ENCODE results near the gene GNB5.
A peak's percentile ranks its signal among the peaks of the same experiment; 100 is the strongest.
"Not testable (repeated sequence)": the region's sequence is repeated elsewhere in the genome, so short reads cannot be mapped to it uniquely, and the experiment has no call there.

The GNB5 gene

GRCh38 chr15:52094811-52095584, 96.2 kb downstream of the GNB5 start:
- DNase-seq (ENCODE audit: low read depth, low spot score) = no peak

DNA sequence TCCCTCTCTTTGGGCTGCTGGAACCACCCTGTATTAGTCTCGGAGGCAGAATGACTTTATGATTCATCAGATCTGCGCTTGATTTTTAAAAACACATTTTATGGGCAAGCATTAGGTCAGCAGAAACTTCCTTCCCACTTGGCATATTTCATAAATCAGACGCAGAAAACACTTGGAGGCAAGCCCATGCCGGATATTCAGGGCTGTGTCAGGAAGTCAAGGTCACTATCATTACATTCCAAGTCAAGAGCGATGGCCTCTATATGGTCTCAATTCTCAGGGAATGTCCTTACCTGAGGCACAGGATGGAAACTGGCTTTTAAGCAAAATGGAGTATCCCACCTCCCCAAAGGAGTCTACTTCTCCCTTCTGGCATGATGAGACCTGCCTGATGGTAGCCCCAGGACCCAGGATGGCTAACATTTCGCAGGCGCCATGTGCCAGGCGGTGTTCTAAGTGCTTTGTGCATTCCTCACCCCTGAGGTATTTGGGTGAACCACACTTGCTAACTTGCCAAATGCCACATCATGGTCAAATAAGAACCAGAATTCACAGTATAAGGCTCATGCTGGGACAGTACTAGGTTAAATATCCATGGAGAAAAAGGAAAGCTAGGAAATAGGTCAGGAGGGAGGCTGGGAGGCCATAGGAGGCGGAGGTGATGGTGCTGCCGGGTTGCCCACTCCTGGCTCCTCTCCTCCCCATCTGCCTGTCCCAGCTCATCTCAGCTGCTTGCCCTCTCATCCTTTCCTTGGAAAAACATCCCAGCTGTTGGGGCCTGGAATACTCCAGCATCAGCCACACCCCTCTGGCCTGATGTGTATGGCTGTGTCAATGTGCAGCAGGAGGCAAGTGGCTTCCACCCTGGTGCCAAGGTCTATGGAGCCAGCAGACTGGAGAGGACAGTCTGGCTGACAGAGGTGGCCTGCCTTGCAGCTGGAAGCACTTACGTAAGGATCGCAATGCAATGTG, 97.4 kb downstream of the GNB5 start:
- DNase-seq (ENCODE audit: low read depth, low spot score) = peak; percentile 96

DNA sequence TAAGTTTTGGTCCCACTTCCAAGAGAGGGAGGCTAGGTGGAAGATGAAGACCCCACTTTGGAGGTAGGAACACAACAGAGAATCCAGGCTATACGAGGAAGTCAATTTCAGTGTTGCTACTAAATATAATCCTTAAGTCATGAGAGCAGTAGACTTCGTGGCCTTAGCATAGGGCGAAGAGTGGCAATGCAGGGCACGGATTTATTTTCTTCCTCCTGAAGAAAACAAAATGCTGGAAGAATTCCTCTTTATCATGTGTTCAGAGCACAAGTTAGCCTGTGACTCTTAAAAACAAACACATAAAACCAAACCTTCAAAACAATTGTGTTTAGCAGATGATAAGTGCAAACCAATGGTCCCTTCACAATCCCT, 98.0 kb downstream of the GNB5 start:
- no peak for DNase-seq (ENCODE audit: low read depth, low spot score)

GRCh38 chr15:52090193-52090592, 101.0 kb downstream of the GNB5 start:
- DNase-seq (ENCODE audit: low read depth, low spot score) = no peak

- DNase-seq (ENCODE audit: low read depth, low spot score) = no peak
Measured at GRCh38 chr15:52086011-52086786, 105.0 kb downstream of the GNB5 start.

DNA sequence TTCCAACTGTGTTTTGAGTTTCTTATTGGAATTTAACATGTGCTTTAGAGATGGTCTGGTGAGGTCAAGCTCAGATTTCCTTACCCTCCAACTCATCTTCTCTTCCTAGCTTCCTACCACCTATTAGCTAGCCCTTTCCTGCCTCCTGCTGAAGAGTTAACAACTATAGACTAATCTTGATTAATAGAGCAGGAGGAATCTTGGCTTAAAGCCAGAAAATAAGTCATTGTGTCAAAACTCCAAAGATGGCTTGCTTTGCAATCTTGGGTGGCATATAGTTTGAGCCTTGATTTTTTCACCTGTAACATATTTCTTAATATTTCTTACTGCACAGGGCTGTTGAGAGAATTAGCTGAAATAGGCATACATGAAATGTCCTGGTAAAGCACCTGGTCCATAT, 105.9 kb downstream of the GNB5 start:
- DNase-seq (ENCODE audit: low read depth, low spot score) = no peak

DNA sequence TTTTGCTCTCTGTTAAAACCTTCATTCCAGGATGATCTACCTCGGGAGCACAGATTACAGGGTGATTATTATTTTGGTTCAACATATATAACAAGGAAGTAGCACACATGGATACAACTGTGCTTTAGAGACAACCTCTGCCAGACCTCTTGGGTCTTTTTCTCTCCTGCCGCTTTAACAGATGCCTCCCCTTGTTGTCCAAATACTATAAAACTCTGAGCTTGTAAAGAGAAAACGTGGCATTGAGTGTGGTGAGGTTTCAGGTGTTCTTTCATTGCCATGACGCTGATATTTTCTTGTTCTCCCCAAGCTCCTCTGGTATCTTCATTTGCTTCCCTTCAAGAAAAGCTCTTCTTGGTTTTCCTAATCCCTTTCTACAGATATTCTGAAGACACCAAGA, 107.6 kb downstream of the GNB5 start:
- DNase-seq (ENCODE audit: low read depth, low spot score) = no peak

- DNase-seq (ENCODE audit: low read depth, low spot score) = not testable (repeated sequence)
Measured at GRCh38 chr15:52083037-52083359, 108.2 kb downstream of the GNB5 start.

GRCh38 chr15:52082197-52083036, 108.8 kb downstream of the GNB5 start:
- DNase-seq (ENCODE audit: low read depth, low spot score) = peak; percentile 89

- no peak for DNase-seq (ENCODE audit: low read depth, low spot score)
Measured at GRCh38 chr15:52080706-52081392, 110.3 kb downstream of the GNB5 start.

GRCh38 chr15:52080031-52080430, 111.2 kb downstream of the GNB5 start:
- DNase-seq (ENCODE audit: low read depth, low spot score) = peak; percentile 44

- peak; percentile 69 for DNase-seq (ENCODE audit: low read depth, low spot score)
Measured at GRCh38 chr15:52078876-52079700, 112.1 kb downstream of the GNB5 start.

GRCh38 chr15:52078197-52078875, 112.9 kb downstream of the GNB5 start:
- no peak for DNase-seq (ENCODE audit: low read depth, low spot score)

DNA sequence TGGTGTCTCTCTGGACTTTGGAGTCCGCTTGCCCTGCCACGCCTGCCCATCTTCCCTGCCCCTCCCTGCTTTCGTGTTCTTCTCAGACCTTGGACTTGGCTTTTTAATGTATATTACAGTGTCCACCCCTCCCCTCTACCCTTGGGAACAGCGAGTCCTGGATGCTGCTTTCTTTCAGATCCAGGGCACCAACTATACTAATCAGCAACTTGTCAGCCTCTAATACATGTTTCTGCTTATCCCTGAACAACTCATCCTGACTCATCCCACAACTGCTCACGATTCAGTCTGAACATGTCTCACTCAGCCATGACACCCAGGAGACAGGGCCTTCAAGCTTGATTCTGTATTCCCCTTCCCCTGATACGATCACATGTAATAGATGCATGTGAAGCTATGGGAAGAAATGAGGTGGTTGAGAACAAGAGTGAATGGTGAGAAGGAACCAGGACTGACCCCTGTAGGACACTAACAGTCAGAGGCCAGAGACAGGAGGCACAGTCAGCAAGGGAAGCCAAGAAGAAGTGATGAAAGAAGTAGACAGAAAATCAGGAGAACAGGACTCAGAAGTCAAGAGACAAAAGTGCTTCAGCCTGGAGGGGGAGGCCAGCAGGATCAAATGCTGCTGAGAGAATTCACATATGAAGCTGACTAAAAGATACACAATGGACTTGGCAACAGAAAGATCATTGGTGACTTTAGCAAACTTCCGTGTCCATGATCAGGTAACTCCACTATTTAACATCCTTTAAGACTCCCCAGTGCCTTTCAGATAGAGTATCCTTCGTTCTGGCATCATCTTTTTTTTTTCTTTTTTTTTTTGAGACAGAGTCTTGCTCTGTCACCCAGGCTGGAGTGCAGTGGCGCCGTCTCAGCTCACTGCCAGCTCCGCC, 114.1 kb downstream of the GNB5 start:
- peak; percentile 61 for DNase-seq (ENCODE audit: low read depth, low spot score)

DNA sequence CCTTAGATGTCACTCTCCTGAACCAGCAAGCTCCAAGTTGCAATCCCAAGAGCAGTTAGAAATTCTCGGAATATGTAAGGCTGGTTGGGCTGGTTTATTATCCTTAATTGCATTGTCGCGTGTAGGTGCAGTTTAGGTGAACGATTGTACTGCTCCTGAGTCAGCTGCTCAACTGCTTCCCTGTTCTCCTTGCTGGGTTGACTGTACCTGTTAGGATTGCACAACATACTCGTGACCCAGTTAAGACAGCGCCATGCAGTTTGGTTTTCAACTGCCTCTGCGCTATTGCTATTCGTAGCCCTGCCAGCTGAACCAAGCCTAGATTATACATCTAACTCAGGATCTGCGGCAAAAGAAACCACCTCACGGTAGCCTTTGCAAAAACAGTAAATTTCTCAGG, 119.6 kb downstream of the GNB5 start:
- no peak for DNase-seq (ENCODE audit: low read depth, low spot score)

DNA sequence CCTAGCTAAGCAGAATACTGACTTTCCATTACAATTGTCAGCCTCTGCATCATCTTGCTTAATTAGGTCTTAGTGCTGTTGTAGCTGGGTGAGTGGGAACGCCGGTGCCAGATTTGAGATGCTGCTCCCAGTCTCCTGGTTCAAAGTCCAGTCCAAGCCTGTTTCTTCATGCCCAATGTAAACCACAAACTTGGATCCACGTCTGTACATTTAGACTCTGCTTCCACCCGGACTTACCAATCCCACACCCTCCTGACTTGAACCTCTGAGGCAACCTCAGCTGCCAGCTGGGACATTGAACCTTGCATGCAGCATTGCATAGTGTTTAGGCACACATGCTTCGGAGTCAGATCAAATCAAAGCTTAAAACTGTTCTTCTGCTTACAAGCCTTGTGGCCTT, 121.6 kb downstream of the GNB5 start:
- DNase-seq (ENCODE audit: low read depth, low spot score) = no peak

DNA sequence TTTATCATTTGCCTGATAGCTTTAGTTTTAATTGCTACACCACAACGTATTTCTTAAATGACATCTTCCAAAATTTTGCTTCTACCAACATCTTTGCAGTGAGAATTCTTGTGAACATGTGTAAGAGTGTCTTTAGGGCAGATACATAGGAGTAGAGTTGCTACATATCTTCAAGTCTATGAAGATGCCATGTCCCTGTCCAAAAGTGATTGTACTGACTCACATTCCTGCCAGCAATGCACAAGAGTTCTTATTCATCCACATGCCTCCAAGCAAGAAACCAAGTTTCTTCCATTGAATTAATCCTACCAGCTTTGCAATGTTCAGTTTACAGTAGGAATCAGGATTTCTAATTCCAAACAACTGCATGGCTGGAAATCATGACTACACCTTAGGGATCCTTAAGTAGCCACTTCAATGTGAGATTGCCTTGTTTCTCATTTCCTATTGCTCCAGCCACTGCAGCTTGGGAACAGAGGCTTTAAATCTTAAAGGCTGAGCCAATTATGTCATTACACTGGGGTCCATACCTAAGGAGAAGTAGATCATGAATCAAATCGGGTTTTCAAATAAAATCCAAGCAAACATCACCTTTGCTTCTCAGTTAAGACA, 123.1 kb downstream of the GNB5 start:
- no peak for DNase-seq (ENCODE audit: low read depth, low spot score)

GRCh38 chr15:52067545-52067926, 123.7 kb downstream of the GNB5 start:
- no peak for DNase-seq (ENCODE audit: low read depth, low spot score)

All from astrocyte of the hippocampus (primary cell).